Stimulated activated CD4-positive, alpha-beta T cell treated with anti-CD3 and anti-CD28 coated beads, Interleukin-12 subunit alpha, Interleukin-12 subunit beta, amount 100 ng/mL, for 4 hours (primary cell): Measurements from ENCODE around the gene FBXL17.
"Not testable (repeated sequence)": the region's sequence is repeated elsewhere in the genome, so short reads cannot be mapped to it uniquely, and the experiment has no call there.

Experiments used
- DNase-seq: peaks from one replicate; pipeline ENCODE4 v3.0.0-alpha.2; 2020

FBXL17 gene

GRCh38 chr5:108297042-108297601, 84.8 kb downstream of the FBXL17 start:
- DNase-seq = no peak

- no peak for DNase-seq
Measured at GRCh38 chr5:108295578-108296368, 86.1 kb downstream of the FBXL17 start.

GRCh38 chr5:108280960-108281569, 100.8 kb downstream of the FBXL17 start:
- DNase-seq = no peak

- DNase-seq = no peak
Measured at GRCh38 chr5:108280248-108280647, 101.7 kb downstream of the FBXL17 start.

- DNase-seq = no peak
Measured at GRCh38 chr5:108278285-108279240, 103.3 kb downstream of the FBXL17 start.

GRCh38 chr5:108276187-108277050, 105.5 kb downstream of the FBXL17 start:
- no peak for DNase-seq

- DNase-seq = not testable (repeated sequence)
Measured at GRCh38 chr5:108274080-108274479, 107.8 kb downstream of the FBXL17 start.

- DNase-seq = no peak
Measured at GRCh38 chr5:108271127-108271526, 110.8 kb downstream of the FBXL17 start.

- no peak for DNase-seq
Measured at GRCh38 chr5:108266242-108266641, 115.7 kb downstream of the FBXL17 start.

GRCh38 chr5:108264533-108264932, 117.4 kb downstream of the FBXL17 start:
- no peak for DNase-seq

- DNase-seq = no peak
Measured at GRCh38 chr5:108263338-108263737, 118.6 kb downstream of the FBXL17 start.

GRCh38 chr5:108260858-108261170, 121.1 kb downstream of the FBXL17 start:
- no peak for DNase-seq

- DNase-seq = peak; percentile 50
Measured at GRCh38 chr5:108260117-108260857, 121.6 kb downstream of the FBXL17 start.

GRCh38 chr5:108259306-108259705, 122.6 kb downstream of the FBXL17 start:
- no peak for DNase-seq

GRCh38 chr5:108257996-108258395, 123.9 kb downstream of the FBXL17 start:
- DNase-seq = no peak

GRCh38 chr5:108255468-108255867, 126.4 kb downstream of the FBXL17 start:
- DNase-seq = no peak

GRCh38 chr5:108251350-108251749, 130.5 kb downstream of the FBXL17 start:
- no peak for DNase-seq

GRCh38 chr5:108249785-108250426, 132.0 kb downstream of the FBXL17 start:
- no peak for DNase-seq

GRCh38 chr5:108249095-108249784, 132.7 kb downstream of the FBXL17 start:
- no peak for DNase-seq
